Measurements from ENCODE around the gene PRG2.
A peak's percentile ranks its signal among the peaks of the same experiment; 100 is the strongest.

The PRG2 gene

GRCh38 chr11:57348052-57348451, 42.4 kb downstream of the PRG2 start:
- no peak for TF ChIP-seq CTCF (IDR thresholded peaks at IDR 0.05; ENCODE audit: control insufficient read depth, extremely low read depth, insufficient read depth)
- no peak for DNase-seq (ENCODE audit: low read depth)
- H3K4me3 ChIP-seq (ENCODE audit: low read depth, low read length): no peak overlapping the region

GRCh38 chr11:57347336-57347735, 43.1 kb downstream of the PRG2 start:
- H3K4me3 ChIP-seq (ENCODE audit: low read depth, low read length): no peak overlapping the region
- no peak for TF ChIP-seq CTCF (IDR thresholded peaks at IDR 0.05; ENCODE audit: control insufficient read depth, extremely low read depth, insufficient read depth)
- no peak for DNase-seq (ENCODE audit: low read depth)

- DNase-seq (ENCODE audit: low read depth): peak; percentile 54
- peak; percentile 75 for TF ChIP-seq CTCF (IDR thresholded peaks at IDR 0.05; ENCODE audit: control insufficient read depth, extremely low read depth, insufficient read depth)
- H3K4me3 ChIP-seq (ENCODE audit: low read depth, low read length): no peak overlapping the region
Observed at GRCh38 chr11:57345555-57346211, 44.8 kb downstream of the PRG2 start.

GRCh38 chr11:57344826-57345225, 45.6 kb downstream of the PRG2 start:
- no peak overlapping the region for H3K4me3 ChIP-seq (ENCODE audit: low read depth, low read length)
- DNase-seq (ENCODE audit: low read depth): no peak
- TF ChIP-seq CTCF (IDR thresholded peaks at IDR 0.05; ENCODE audit: control insufficient read depth, extremely low read depth, insufficient read depth): no peak

- TF ChIP-seq CTCF (IDR thresholded peaks at IDR 0.05; ENCODE audit: control insufficient read depth, extremely low read depth, insufficient read depth): no peak
- no peak overlapping the region for H3K4me3 ChIP-seq (ENCODE audit: low read depth, low read length)
- no peak for DNase-seq (ENCODE audit: low read depth)
Observed at GRCh38 chr11:57343825-57344224, 46.6 kb downstream of the PRG2 start.

GRCh38 chr11:57342702-57343101, 47.7 kb downstream of the PRG2 start:
- TF ChIP-seq CTCF (IDR thresholded peaks at IDR 0.05; ENCODE audit: control insufficient read depth, extremely low read depth, insufficient read depth): no peak
- no peak overlapping the region for H3K4me3 ChIP-seq (ENCODE audit: low read depth, low read length)
- no peak for DNase-seq (ENCODE audit: low read depth)

- TF ChIP-seq CTCF (IDR thresholded peaks at IDR 0.05; ENCODE audit: control insufficient read depth, extremely low read depth, insufficient read depth): no peak
- H3K4me3 ChIP-seq (ENCODE audit: low read depth, low read length): no peak overlapping the region
- no peak for DNase-seq (ENCODE audit: low read depth)
Observed at GRCh38 chr11:57341250-57341808, 49.1 kb downstream of the PRG2 start.

Data from LNCaP clone FGC (cell line).